Neural cell (in vitro differentiated cells): ENCODE data around the gene ETF1.

Experiments used
- MXI1 ChIP-seq: fragments of 450-650 bp; conservative IDR thresholded peaks from 2 replicates; pipeline ENCODE4 v1.6.1; 2014; ENCODE audit warnings: antibody characterized with exemption, mild to moderate bottlenecking; ENCODE audit not compliant: poor library complexity, severe bottlenecking
- RAD21 ChIP-seq: fragments of 450-650 bp; conservative IDR thresholded peaks from 2 replicates; pipeline ENCODE4 v1.6.1; 2014; ENCODE audit warnings: antibody characterized with exemption, mild to moderate bottlenecking, moderate library complexity
- TF ChIP-seq, protein P1 (sequence below): IDR thresholded peaks from 2 replicates; pipeline ENCODE4 v1.6.1; 2012; ENCODE audit warnings: borderline replicate concordance
- TF ChIP-seq, protein P2 (sequence below): fragments of 450-650 bp; IDR thresholded peaks from 2 replicates; pipeline ENCODE4 v1.5.1; 2014; ENCODE audit warnings: antibody characterized with exemption, mild to moderate bottlenecking, moderate library complexity; ENCODE audit not compliant: poor library complexity, severe bottlenecking

DNA sequence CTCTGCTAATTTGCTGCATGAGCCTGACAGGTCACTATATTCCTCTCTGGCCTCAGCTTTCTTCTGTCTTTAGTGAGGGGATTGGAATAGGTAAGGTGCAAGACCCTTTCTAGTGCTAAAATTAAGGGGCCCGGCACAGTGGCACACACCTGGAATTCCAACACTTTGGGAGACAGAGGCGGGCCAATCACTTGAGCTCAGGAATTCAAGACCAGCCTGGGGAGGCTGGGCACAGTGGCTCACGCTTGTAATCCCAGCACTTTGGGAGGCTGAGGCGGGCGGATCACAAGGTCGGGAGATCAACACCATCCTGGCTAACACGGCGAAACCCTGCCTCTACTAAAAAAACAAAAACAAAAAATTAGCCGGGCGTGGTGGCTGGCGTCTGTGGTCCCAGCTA lies 40.5 kb downstream of the ETF1 start:
- TF ChIP-seq, protein P1, sequence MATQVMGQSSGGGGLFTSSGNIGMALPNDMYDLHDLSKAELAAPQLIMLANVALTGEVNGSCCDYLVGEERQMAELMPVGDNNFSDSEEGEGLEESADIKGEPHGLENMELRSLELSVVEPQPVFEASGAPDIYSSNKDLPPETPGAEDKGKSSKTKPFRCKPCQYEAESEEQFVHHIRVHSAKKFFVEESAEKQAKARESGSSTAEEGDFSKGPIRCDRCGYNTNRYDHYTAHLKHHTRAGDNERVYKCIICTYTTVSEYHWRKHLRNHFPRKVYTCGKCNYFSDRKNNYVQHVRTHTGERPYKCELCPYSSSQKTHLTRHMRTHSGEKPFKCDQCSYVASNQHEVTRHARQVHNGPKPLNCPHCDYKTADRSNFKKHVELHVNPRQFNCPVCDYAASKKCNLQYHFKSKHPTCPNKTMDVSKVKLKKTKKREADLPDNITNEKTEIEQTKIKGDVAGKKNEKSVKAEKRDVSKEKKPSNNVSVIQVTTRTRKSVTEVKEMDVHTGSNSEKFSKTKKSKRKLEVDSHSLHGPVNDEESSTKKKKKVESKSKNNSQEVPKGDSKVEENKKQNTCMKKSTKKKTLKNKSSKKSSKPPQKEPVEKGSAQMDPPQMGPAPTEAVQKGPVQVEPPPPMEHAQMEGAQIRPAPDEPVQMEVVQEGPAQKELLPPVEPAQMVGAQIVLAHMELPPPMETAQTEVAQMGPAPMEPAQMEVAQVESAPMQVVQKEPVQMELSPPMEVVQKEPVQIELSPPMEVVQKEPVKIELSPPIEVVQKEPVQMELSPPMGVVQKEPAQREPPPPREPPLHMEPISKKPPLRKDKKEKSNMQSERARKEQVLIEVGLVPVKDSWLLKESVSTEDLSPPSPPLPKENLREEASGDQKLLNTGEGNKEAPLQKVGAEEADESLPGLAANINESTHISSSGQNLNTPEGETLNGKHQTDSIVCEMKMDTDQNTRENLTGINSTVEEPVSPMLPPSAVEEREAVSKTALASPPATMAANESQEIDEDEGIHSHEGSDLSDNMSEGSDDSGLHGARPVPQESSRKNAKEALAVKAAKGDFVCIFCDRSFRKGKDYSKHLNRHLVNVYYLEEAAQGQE = no peak
- TF ChIP-seq MXI1 (no peak), RAD21 (no peak)
- TF ChIP-seq, protein P2, sequence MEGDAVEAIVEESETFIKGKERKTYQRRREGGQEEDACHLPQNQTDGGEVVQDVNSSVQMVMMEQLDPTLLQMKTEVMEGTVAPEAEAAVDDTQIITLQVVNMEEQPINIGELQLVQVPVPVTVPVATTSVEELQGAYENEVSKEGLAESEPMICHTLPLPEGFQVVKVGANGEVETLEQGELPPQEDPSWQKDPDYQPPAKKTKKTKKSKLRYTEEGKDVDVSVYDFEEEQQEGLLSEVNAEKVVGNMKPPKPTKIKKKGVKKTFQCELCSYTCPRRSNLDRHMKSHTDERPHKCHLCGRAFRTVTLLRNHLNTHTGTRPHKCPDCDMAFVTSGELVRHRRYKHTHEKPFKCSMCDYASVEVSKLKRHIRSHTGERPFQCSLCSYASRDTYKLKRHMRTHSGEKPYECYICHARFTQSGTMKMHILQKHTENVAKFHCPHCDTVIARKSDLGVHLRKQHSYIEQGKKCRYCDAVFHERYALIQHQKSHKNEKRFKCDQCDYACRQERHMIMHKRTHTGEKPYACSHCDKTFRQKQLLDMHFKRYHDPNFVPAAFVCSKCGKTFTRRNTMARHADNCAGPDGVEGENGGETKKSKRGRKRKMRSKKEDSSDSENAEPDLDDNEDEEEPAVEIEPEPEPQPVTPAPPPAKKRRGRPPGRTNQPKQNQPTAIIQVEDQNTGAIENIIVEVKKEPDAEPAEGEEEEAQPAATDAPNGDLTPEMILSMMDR = no peak
